T-helper 17 cell (primary cell): Measurements from ENCODE around the gene ADGRA1. TPM values are rescaled to one million over a fixed set of nuclear protein-coding genes. Genes with fewer than 3 reads are reported as not detected.
"Not testable (repeated sequence)": the region's sequence is repeated elsewhere in the genome, so short reads cannot be mapped to it uniquely, and the experiment has no call there.

Experiments
- ATAC-seq: fragments of 150-1000 bp; cut with Tn5 transposase; 2 replicates; pipeline ENCODE4 v1.10.0; 2021; ENCODE audit warnings: mild to moderate bottlenecking, moderate library complexity
- DNase-seq, 3 donors: peaks; one replicate each; pipeline versions ENCODE4 v3.0.0 to v3.0.0-alpha.2; 2020 to 2021
- H3K9me3 ChIP-seq: one replicate; pipeline ENCODE4 v1.7.0; 2013; ENCODE audit warnings: low read length, mild to moderate bottlenecking; ENCODE audit not compliant: control insufficient read depth, poor library complexity, severe bottlenecking
- H3K27ac Mint-ChIP-seq: one replicate; pipeline ENCODE4 v1.8.0; 2022; ENCODE audit warnings: mild to moderate bottlenecking, moderate library complexity, mixed read lengths
- H3K27me3 Mint-ChIP-seq: one replicate; pipeline ENCODE4 v1.8.0; 2022; ENCODE audit warnings: mixed read lengths
- H3K36me3 Mint-ChIP-seq: one replicate; pipeline ENCODE4 v1.8.0; 2022; ENCODE audit warnings: low read depth, mixed read lengths
- H3K4me1 Mint-ChIP-seq: one replicate; pipeline ENCODE4 v1.8.0; 2022; ENCODE audit warnings: mild to moderate bottlenecking, mixed read lengths
- H3K4me3 Mint-ChIP-seq: one replicate; pipeline ENCODE4 v1.8.0; 2022; ENCODE audit warnings: mild to moderate bottlenecking, moderate library complexity, mixed read lengths
- total RNA-seq, 4 donors: library from RNA in 2 of 4; stranded (reverse) in 2 of 4; gene quantifications; one replicate each; pipeline ENCODE4 v1.2.3 and lab custom pipeline; 2022 to 2026

ADGRA1 gene
- total RNA-seq, 2 donors from 2014 or later = not detected

DNA sequence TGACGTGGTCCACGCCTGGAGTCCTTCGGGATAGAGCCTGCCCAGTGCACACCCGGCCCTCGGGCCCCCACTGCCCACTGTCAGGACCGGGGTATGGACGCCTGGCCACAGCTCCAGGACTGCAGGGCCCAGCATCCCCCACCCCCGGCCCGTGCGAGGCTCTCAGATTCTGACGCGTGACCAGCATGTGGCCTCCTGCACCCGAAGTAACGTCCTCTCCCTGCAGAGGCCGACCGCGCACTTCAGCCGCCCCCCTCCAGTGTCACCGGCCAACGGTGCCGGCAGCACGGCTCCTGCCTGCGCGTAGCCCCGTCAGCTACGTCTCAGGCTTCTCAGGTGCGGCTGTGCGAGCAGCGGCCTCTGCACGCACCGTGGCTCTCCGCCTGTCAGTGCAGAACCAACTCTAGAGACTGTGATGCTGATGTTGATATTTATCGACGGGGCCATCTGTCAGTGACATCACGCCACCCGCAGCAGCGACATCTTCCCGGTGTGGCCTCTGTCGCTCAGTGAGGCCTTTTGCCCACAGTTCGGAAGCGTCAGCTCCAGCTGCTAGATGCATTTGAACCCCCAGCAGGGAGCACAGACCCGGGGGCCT, 40.1 kb upstream of the ADGRA1 start:
- Mint-ChIP-seq H3K4me3 (no peak overlapping the region), H3K4me1 (no peaks in the 10 kb centered on the region), H3K36me3 (no peaks in the 10 kb centered on the region), H3K27me3 (peaks cover 20% of the 10 kb centered on the region), H3K27ac (no peak overlapping the region)
- H3K9me3 ChIP-seq = no peaks in the 10 kb centered on the region
- ATAC-seq (no peak), DNase-seq (no peak)

DNA sequence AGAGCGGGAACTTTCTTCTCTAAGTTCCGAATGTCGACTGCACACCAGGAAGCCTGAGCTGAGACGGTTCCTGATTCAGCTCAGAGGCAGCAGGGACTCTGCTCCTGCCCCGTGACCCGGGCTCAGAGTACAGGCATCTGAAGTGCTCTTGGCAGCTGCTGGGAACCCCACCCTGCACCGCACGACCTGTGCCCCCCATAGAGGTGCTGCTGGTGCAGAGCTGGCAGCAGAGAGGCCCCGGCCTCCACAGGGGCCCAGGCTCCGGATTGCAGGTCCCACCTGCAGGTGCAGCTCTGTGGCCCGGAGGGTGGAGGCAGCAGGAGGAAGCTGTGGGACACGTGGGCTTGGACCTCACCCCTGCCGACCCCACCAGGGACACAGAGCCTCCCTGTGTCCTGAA, 39.5 kb upstream of the ADGRA1 start:
- DNase-seq = no peak
- H3K27ac Mint-ChIP-seq = no peak overlapping the region
- H3K27me3 Mint-ChIP-seq = peaks cover 20% of the 10 kb centered on the region
- no peak for ATAC-seq
- H3K4me1 Mint-ChIP-seq = no peaks in the 10 kb centered on the region
- no peaks in the 10 kb centered on the region for H3K36me3 Mint-ChIP-seq
- H3K9me3 ChIP-seq = no peaks in the 10 kb centered on the region
- H3K4me3 Mint-ChIP-seq = no peak overlapping the region

DNA sequence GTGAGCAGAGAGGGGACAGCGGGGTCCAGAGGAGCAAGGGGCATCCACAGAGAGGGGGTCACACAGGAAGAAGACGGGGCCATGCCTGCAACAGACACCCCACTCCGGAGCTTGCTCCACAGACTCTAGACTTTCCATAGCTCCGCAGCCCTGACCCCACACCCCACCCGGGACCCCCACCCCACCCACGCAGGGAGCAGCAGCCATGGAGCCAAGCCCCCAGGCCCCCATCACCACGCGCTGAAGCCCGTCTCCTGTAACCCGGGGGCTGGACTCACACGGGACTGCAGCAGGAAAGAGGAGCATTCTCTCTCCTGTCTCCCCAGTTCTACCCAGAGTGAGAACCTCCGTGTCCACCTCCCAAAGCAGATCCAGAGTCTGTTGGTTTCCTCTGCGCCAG, 38.8 kb upstream of the ADGRA1 start:
- Mint-ChIP-seq H3K4me1 (no peaks in the 10 kb centered on the region), H3K27me3 (peaks cover 20% of the 10 kb centered on the region), H3K36me3 (no peaks in the 10 kb centered on the region), H3K27ac (no peak overlapping the region), H3K4me3 (no peak overlapping the region)
- H3K9me3 ChIP-seq = no peaks in the 10 kb centered on the region
- no peak for DNase-seq
- ATAC-seq = no peak

DNA sequence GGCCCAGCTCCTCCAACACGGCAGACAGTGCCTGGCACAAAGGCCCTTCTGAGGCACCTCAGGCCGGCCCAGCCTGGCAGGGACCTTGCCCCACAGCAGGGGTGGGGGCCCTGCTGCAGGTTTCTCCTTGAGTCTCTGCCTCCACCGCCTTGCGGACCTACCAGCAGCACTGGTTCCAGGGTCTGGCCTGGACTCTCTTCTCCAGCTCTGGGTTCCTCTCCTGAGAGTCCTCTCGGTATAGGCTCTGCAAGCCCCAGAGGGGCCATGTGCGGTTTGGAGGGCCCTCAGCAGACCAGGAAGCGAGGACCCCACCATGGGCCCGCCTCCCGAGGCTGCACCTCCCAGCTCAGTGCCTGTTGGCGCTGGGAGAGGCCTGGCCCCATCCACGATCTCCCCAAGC, 38.1 kb upstream of the ADGRA1 start:
- no peak for DNase-seq
- H3K9me3 ChIP-seq = no peaks in the 10 kb centered on the region
- Mint-ChIP-seq H3K27ac (no peak overlapping the region), H3K36me3 (no peaks in the 10 kb centered on the region), H3K4me1 (no peaks in the 10 kb centered on the region), H3K4me3 (no peak overlapping the region), H3K27me3 (peaks cover 20% of the 10 kb centered on the region)
- no peak for ATAC-seq

DNA sequence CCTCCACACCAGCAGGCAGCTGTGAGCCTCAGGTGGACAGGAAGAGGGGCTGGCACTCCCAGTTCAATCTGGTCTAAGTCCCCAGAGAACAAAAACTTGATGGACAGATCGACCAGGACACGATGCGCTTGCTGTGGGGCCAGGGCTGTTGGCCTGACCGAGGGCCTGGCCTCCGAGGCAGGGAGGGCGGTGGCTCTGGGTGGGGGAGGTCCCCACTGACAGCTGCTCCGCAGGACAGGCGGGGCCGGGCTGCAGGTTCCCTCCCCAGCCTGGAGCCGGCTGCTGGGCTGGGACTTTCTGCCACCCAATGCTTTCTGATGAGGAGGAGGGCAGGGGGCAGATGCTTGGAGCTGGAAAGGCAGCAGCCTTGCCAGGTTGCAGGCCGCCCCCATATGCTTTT, 37.4 kb upstream of the ADGRA1 start:
- no peak overlapping the region for H3K4me3 Mint-ChIP-seq
- peaks cover 20% of the 10 kb centered on the region for H3K27me3 Mint-ChIP-seq
- DNase-seq = no peak
- no peak for ATAC-seq
- no peaks in the 10 kb centered on the region for H3K4me1 Mint-ChIP-seq
- H3K36me3 Mint-ChIP-seq = no peaks in the 10 kb centered on the region
- no peaks in the 10 kb centered on the region for H3K9me3 ChIP-seq
- no peak overlapping the region for H3K27ac Mint-ChIP-seq

DNA sequence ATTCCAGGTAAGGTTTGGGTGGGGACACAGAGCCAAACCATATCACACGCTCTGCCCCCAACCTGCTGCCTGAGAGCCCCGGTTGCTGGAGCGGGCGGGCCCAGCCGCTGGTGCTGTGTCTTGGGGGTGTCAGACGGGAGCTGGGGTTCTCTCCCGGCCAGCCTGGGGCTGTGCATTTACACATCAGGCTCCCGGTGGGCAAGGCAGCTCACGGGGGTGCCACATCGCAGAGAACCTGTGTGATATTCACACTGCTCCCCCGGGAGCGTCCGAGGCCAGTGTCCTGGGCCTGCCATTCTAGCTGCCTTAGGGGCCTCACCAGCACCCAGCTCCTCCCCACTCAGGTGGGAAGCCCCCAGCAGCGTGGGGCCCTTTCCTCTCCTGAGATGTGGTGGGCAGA, 35.6 kb upstream of the ADGRA1 start:
- no peak overlapping the region for H3K4me3 Mint-ChIP-seq
- ATAC-seq (no peak), DNase-seq (no peak)
- peaks cover 25% of the 10 kb centered on the region for H3K27me3 Mint-ChIP-seq
- H3K4me1 Mint-ChIP-seq = no peaks in the 10 kb centered on the region
- no peaks in the 10 kb centered on the region for H3K9me3 ChIP-seq
- H3K27ac Mint-ChIP-seq = no peak overlapping the region
- no peaks in the 10 kb centered on the region for H3K36me3 Mint-ChIP-seq

DNA sequence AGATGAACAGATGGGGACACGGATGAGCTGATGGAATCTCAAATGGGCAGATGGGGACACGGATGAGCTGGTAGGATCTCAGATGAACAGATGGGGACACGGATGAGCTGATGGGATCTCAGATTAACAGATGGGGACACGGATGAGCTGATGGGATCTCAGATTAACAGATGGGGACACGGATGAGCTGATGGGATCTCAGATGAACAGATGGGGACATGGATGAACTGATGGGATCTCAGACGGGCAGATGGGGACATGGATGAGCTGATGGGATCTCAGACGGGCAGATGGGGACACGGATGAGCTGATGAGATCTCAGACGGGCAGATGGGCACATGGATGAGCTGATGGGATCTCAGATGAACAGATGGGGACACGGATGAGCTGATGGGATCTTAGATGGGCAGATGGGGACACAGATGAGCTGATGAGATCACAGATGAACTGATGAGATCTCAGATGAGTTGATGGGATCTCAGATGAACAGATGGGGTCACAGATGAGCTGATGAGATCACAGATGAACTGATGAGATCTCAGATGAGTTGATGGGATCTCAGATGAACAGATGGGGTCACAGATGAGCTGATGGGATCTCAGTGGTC, 34.1 kb upstream of the ADGRA1 start:
- DNase-seq, H3K4me3 Mint-ChIP-seq, H3K36me3 Mint-ChIP-seq, H3K27ac Mint-ChIP-seq, H3K9me3 ChIP-seq, H3K4me1 Mint-ChIP-seq, ATAC-seq: not testable (repeated sequence)
- peaks cover 21% of the 10 kb centered on the region for H3K27me3 Mint-ChIP-seq

DNA sequence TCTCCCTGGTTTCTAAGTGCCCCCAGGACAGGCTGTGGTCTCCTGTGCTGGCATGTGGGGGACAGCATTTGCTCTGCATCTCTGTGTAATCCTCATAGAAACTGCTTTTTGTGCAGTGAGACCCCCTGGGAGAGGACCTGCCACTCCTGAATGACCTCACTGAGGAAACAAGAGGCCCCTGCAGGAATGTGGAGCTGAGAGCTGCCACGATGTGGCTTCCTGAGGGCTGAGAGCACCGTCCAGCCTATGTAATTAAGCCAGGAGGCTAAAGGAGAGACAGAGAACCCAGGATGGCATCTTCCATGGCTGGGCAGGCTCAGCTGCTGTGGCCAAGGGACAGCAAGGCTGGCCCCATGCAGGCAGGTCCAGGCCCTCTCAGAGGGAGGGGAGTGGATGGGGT, 32.3 kb upstream of the ADGRA1 start:
- peaks cover 15% of the 10 kb centered on the region for H3K4me1 Mint-ChIP-seq
- no peaks in the 10 kb centered on the region for H3K9me3 ChIP-seq
- peaks cover 24% of the 10 kb centered on the region for H3K27me3 Mint-ChIP-seq
- no peak for ATAC-seq
- no peaks in the 10 kb centered on the region for H3K36me3 Mint-ChIP-seq
- DNase-seq = no peak
- no peak overlapping the region for H3K4me3 Mint-ChIP-seq
- no peak overlapping the region for H3K27ac Mint-ChIP-seq

DNA sequence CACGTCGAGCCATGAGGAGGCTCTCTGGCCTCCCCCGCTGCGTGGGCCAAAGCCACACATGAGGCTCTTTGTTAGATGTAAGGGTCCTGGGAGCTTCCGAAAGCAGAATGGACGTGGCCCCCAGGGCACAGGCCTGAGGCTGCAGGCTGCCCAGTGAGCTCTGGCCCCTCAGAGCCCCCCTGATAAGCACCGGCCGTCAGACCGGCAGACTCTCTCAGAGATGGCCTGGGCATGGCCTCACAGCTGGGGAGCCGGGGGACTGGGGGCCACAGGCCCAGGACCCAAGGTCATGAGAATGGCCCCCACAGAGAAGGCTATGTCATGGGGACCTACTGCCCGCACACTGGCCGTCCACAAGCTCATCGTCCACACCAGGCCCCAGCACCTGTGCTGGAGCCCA, 31.7 kb upstream of the ADGRA1 start:
- Mint-ChIP-seq H3K27ac (no peak overlapping the region), H3K36me3 (no peaks in the 10 kb centered on the region), H3K4me1 (peaks cover 15% of the 10 kb centered on the region), H3K4me3 (no peak overlapping the region), H3K27me3 (peaks cover 24% of the 10 kb centered on the region)
- DNase-seq (no peak), ATAC-seq (no peak)
- H3K9me3 ChIP-seq = no peaks in the 10 kb centered on the region

DNA sequence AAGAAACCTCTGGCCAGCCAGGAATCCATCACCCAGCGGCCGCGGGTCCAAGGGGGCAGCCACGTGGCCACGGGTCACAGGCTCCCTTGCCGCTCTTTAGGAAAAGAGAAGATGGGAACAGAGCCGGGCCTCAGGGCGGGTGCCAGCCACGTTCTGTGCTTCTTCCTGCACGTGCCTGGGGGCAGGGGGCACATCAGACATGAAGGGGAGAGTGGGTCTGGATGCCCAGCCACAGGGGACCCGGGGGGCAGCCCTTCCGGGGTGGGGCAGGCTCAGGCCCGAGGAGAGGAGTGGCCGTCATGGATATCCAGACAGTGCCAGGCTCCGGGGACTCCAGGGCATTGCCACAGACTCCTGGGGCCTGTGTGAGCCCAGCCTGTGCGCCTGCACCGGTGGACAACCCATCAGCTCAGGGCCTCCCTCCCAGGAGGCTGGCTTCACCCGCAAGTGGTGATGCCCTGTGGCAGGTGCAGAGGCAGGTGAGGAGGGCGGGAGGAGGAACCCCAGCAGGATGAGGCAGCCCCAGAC, 31.0 kb upstream of the ADGRA1 start:
- ATAC-seq = no peak
- no peaks in the 10 kb centered on the region for H3K9me3 ChIP-seq
- DNase-seq = no peak
- Mint-ChIP-seq H3K27ac (no peak overlapping the region), H3K36me3 (no peaks in the 10 kb centered on the region), H3K4me1 (peaks cover 15% of the 10 kb centered on the region), H3K4me3 (no peak overlapping the region), H3K27me3 (peaks cover 24% of the 10 kb centered on the region)

DNA sequence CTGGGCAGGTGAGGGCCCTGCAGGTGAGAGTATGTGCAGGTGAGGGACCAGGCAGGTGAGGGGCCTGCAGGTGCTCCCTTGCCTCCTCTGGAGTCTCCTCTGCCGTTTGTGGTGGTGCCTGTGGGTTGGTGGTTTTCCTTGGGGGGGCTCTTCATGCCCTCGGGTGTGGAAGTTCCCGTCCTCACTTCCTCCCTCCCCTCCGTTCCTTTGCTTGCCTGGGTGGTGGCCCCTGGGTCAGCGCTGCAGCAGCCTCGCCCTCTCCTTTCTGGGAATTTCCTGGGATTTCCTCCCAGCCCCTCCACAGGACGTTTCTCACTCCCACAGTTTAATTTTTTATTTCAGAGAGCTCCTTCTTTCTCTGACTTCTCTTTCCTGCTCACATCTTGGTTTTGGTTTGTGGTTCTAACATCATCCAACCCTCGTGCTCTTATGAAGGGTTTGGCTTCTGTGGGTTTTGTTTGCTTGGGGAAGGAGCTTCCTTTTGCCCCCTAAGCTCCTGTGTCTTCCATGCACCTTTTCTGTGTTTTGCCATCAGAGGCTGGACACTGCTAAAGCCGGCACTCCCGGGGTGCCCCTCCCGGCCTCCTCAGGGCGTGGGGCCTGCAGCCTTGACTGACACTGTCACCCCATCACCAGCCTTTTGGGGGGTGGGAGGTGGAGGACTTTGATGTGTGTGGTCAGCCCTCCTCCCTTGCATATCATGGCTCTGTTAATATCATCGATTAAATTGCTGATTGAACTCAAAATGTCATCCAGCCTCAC, 29.2 kb upstream of the ADGRA1 start:
- no peak for ATAC-seq
- Mint-ChIP-seq H3K36me3 (no peaks in the 10 kb centered on the region), H3K4me1 (peaks cover 15% of the 10 kb centered on the region), H3K27me3 (peaks cover 20% of the 10 kb centered on the region), H3K4me3 (peak overlapping the region; percentile 80), H3K27ac (peak overlapping the region; percentile 41)
- no peaks in the 10 kb centered on the region for H3K9me3 ChIP-seq
- DNase-seq = no peak

DNA sequence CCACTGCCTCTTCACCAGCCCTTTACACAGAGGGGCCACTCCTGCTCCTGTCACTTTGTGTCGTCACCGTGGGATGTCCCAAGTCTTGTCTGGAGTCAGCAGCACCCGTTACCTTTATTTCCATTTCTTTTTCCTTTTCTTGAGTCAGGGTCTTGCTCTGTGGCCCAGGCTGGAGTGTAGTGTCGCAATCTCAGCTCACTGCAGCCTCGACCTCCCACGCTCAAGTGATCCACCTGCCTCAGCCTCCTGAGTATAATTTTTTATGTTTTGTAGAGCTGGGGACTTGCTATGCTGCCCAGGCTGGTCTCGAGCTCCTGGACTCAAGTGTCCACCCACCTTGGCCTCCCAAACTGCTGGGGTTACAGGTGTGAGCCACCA, 28.6 kb upstream of the ADGRA1 start:
- ATAC-seq (no peak), DNase-seq (no peak)
- no peaks in the 10 kb centered on the region for H3K36me3 Mint-ChIP-seq
- H3K27ac Mint-ChIP-seq = peak overlapping the region; percentile 41
- H3K27me3 Mint-ChIP-seq = peaks cover 20% of the 10 kb centered on the region
- H3K4me1 Mint-ChIP-seq = peaks cover 15% of the 10 kb centered on the region
- peak overlapping the region; percentile 80 for H3K4me3 Mint-ChIP-seq
- no peaks in the 10 kb centered on the region for H3K9me3 ChIP-seq

DNA sequence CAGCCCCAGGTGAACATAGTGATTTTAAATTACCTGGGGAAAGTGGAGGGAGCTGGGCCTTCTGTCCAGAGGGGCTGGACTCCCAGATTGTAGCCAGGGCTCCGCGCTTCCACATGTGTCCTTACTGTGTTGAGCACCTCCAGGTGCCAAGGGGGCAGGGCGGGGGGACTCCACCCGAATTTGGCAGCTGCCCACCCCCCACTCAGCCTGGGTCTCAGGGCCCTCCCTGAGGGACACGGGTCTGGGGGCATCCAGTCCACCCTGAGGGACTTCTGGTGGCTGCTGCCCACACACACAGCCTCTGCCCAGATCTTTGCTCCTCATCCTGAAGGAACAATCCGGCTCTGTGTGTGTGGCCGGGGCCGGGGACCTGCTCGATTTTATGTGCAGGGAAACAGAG, 28.2 kb upstream of the ADGRA1 start:
- Mint-ChIP-seq H3K36me3 (no peaks in the 10 kb centered on the region), H3K27me3 (peaks cover 20% of the 10 kb centered on the region), H3K27ac (peak overlapping the region; percentile 41), H3K4me3 (peak overlapping the region; percentile 80), H3K4me1 (peaks cover 15% of the 10 kb centered on the region)
- H3K9me3 ChIP-seq = no peaks in the 10 kb centered on the region
- ATAC-seq (no peak), DNase-seq (no peak)
